ENCODE data around the gene AKAP6.

AKAP6 gene

GRCh38 chr14:32478050-32478449 lies 149.0 kb downstream of the AKAP6 start:
- no peak for DNase-seq (ENCODE audit: low read depth)

GRCh38 chr14:32480337-32480736 lies 151.2 kb downstream of the AKAP6 start:
- DNase-seq (ENCODE audit: low read depth), result no peak

GRCh38 chr14:32481707-32482106 lies 152.6 kb downstream of the AKAP6 start:
- no peak for DNase-seq (ENCODE audit: low read depth)

- DNase-seq (ENCODE audit: low read depth), result no peak
Measured at GRCh38 chr14:32491416-32492016, 162.4 kb downstream of the AKAP6 start.

- DNase-seq (ENCODE audit: low read depth), result no peak
Measured at GRCh38 chr14:32492457-32492856, 163.4 kb downstream of the AKAP6 start.

- DNase-seq (ENCODE audit: low read depth), result no peak
Measured at GRCh38 chr14:32494609-32495434, 165.7 kb downstream of the AKAP6 start.

- DNase-seq (ENCODE audit: low read depth), result no peak
Measured at GRCh38 chr14:32495435-32495734, 166.3 kb downstream of the AKAP6 start.

- no peak for DNase-seq (ENCODE audit: low read depth)
Measured at GRCh38 chr14:32497248-32497647, 168.2 kb downstream of the AKAP6 start.

GRCh38 chr14:32507029-32507984 lies 178.2 kb downstream of the AKAP6 start:
- DNase-seq (ENCODE audit: low read depth), result no peak

GRCh38 chr14:32508281-32508680 lies 179.2 kb downstream of the AKAP6 start:
- no peak for DNase-seq (ENCODE audit: low read depth)

GRCh38 chr14:32509632-32510187 lies 180.6 kb downstream of the AKAP6 start:
- no peak for DNase-seq (ENCODE audit: low read depth)

GRCh38 chr14:32510815-32511214 lies 181.7 kb downstream of the AKAP6 start:
- DNase-seq (ENCODE audit: low read depth), result no peak

GRCh38 chr14:32512348-32512747 lies 183.2 kb downstream of the AKAP6 start:
- no peak for DNase-seq (ENCODE audit: low read depth)

- DNase-seq (ENCODE audit: low read depth), result no peak
Measured at GRCh38 chr14:32512813-32513212, 183.7 kb downstream of the AKAP6 start.

GRCh38 chr14:32513571-32514009 lies 184.5 kb downstream of the AKAP6 start:
- DNase-seq (ENCODE audit: low read depth), result no peak

- DNase-seq (ENCODE audit: low read depth), result no peak
Measured at GRCh38 chr14:32514236-32514635, 185.1 kb downstream of the AKAP6 start.

GRCh38 chr14:32514681-32515080 lies 185.6 kb downstream of the AKAP6 start:
- no peak for DNase-seq (ENCODE audit: low read depth)

GRCh38 chr14:32524609-32525375 lies 195.7 kb downstream of the AKAP6 start:
- DNase-seq (ENCODE audit: low read depth), result no peak

- DNase-seq (ENCODE audit: low read depth), result no peak
Measured at GRCh38 chr14:32525591-32525990, 196.5 kb downstream of the AKAP6 start.

- no peak for DNase-seq (ENCODE audit: low read depth)
Measured at GRCh38 chr14:32530800-32531199, 201.7 kb downstream of the AKAP6 start.

- DNase-seq (ENCODE audit: low read depth), result no peak
Measured at GRCh38 chr14:32531942-32532515, 202.9 kb downstream of the AKAP6 start.
